Panc1 (cell line): ENCODE data around the gene LNPK. TPM values are rescaled to one million over a fixed set of nuclear protein-coding genes. Genes with fewer than 3 reads are reported as not detected.

ENCODE experiments used
- ATAC-seq: fragments of 200-7000 bp; cut with Tn5 transposase; 2 replicates; pipeline ENCODE4 v1.9.1; 2020; ENCODE audit warnings: mild to moderate bottlenecking, moderate library complexity
- BruUV-seq: library from RNA; stranded (reverse); fragments of 400-500 nt; replicated peaks from 2 replicates; lab custom pipeline; 2021; lab: Mats Ljungman, UMichigan
- CTCF ChIA-PET: fragments of 300-600 bp; sonication (Branson Sonifier 250); formaldehyde crosslinking; loops from one replicate; lab custom pipeline; 2022; ENCODE audit warnings: antibody characterized with exemption; lab: Charles Lee
- POLR2A ChIA-PET: fragments of 300-600 bp; sonication (Branson Sonifier 250); formaldehyde crosslinking; loops from one replicate; lab custom pipeline; 2022; ENCODE audit warnings: antibody characterized with exemption; lab: Charles Lee
- DNase-seq: peaks from one replicate; pipeline ENCODE4 v3.0.0-alpha.2; 2010; ENCODE audit warnings: low read depth, low spot score
- H3K27ac ChIP-seq: 2 replicates; pipeline ENCODE4 v1.5.1; 2011; ENCODE audit warnings: mild to moderate bottlenecking, low read length, inconsistent platforms
- H3K27me3 ChIP-seq: fragments of 200-500 bp; sonication (Bioruptor generic); 2 replicates; pipeline ENCODE4 v1.6.0; 2014; ENCODE audit warnings: low read length, inconsistent platforms; ENCODE audit not compliant: control insufficient read depth, insufficient read depth
- H3K36me3 ChIP-seq: fragments of 200-500 bp; sonication (Bioruptor generic); 2 replicates; pipeline ENCODE4 v1.5.1; 2014; ENCODE audit warnings: inconsistent platforms, mild to moderate bottlenecking, low read length, moderate library complexity; ENCODE audit not compliant: control insufficient read depth, insufficient read depth
- H3K4me1 ChIP-seq: 2 replicates; pipeline ENCODE4 v1.5.1; 2011; ENCODE audit warnings: inconsistent platforms, mild to moderate bottlenecking, low read length, moderate library complexity; ENCODE audit not compliant: control insufficient read depth, insufficient read depth
- H3K4me3 ChIP-seq, 2 experiments: 2 replicates each; pipeline ENCODE4 v1.5.1; 2011 to 2012; ENCODE audit warnings: low read depth in 2 of 2, low read length in 2 of 2, mild to moderate bottlenecking in 2 of 2, inconsistent platforms in 1 of 2, moderate library complexity in 1 of 2
- H3K9me3 ChIP-seq: fragments of 200-500 bp; sonication (Bioruptor generic); 2 replicates; pipeline ENCODE4 v1.5.1; 2014; ENCODE audit warnings: low read depth, mild to moderate bottlenecking, inconsistent platforms, low read length, moderate library complexity; ENCODE audit not compliant: control insufficient read depth, insufficient read depth
- CTCF ChIP-seq: fragments of 450-650 bp; IDR thresholded peaks from 2 replicates; pipeline ENCODE4 v1.5.1; 2017; ENCODE audit warnings: mild to moderate bottlenecking
- POLR2AphosphoS5 ChIP-seq: IDR thresholded peaks from 2 replicates; pipeline ENCODE4 v1.6.1; 2012; ENCODE audit warnings: mild to moderate bottlenecking, low read depth, low read length, moderate library complexity
- REST ChIP-seq, 2 experiments: IDR thresholded peaks; 2 replicates each; pipeline ENCODE4 v1.6.1; 2011 to 2012; ENCODE audit warnings: low read depth in 2 of 2, control low read depth in 1 of 2, low read length in 1 of 2, mild to moderate bottlenecking in 1 of 2, moderate library complexity in 1 of 2; ENCODE audit not compliant: insufficient read depth in 1 of 2
- SIN3A ChIP-seq: IDR thresholded peaks from 2 replicates; pipeline ENCODE4 v1.6.1; 2012; ENCODE audit warnings: low read depth, mild to moderate bottlenecking, low read length, moderate library complexity, borderline replicate concordance; ENCODE audit not compliant: insufficient read depth
- TCF7L2 ChIP-seq: IDR thresholded peaks from 2 replicates; pipeline ENCODE4 v1.6.1; 2011; ENCODE audit warnings: mild to moderate bottlenecking, low read depth, low read length, inconsistent platforms
- in situ Hi-C: cut with HindIII; loops from 2 replicates; pipeline ENCODE4 v1.10.0; 2016; ENCODE audit warnings: low sequenced_read_pairs, low pct_unique_long_range_greater_than_20kb
- intact Hi-C: fragments of 100-400 bp; cut with micrococcal nuclease; formaldehyde crosslinking; loops from one replicate; pipeline ENCODE4 v1.10.0; 2022; ENCODE audit not compliant: unreplicated experiment
- total RNA-seq: library from RNA; stranded (reverse); gene quantifications from one replicate; pipeline ENCODE4 v1.2.1, GENCODE V29; 2021; ENCODE audit not compliant: unreplicated experiment

Gene LNPK
- total RNA-seq, 1 experiment from 2014 or later, result 27.3 TPM

GRCh38 chr2:176027806-176028205, 25.7 kb upstream of the LNPK start:
- ATAC-seq, result no peak
- intact Hi-C loops (no loop called here), in situ Hi-C loops (no loop called here)
- Histone ChIP-seq H3K27me3 (no peaks in the 10 kb centered on the region; the same call in none of the 2 replicates), H3K4me3 (no peak overlapping the region), H3K27ac (no peak overlapping the region), H3K36me3 (no peaks in the 10 kb centered on the region), H3K9me3 (no peaks in the 10 kb centered on the region), H3K4me1 (no peaks in the 10 kb centered on the region)
- TF ChIP-seq POLR2AphosphoS5, result no peak
- no peak for TF ChIP-seq SIN3A
- TF ChIP-seq CTCF, result no peak
- no peak for TF ChIP-seq REST (IDR thresholded peaks at IDR 0.05; ENCODE audit: insufficient read depth in 1 of 2, low read depth in 2 of 2, low read length in 1 of 2)
- TF ChIP-seq TCF7L2, result no peak
- no peak for DNase-seq
- ChIA-PET POLR2A (no interaction called here), CTCF (no interaction called here)
- BruUV-seq, result no TSS peak

GRCh38 chr2:176025932-176026331, 23.9 kb upstream of the LNPK start:
- BruUV-seq, result no TSS peak
- intact Hi-C loops (no loop called here), in situ Hi-C loops (no loop called here)
- DNase-seq (no peak), ATAC-seq (no peak)
- Histone ChIP-seq H3K36me3 (no peaks in the 10 kb centered on the region), H3K4me1 (no peaks in the 10 kb centered on the region), H3K27ac (no peak overlapping the region), H3K4me3 (no peak overlapping the region), H3K9me3 (no peaks in the 10 kb centered on the region), H3K27me3 (no peaks in the 10 kb centered on the region; the same call in none of the 2 replicates)
- TF ChIP-seq TCF7L2 (no peak), CTCF (no peak), REST (IDR thresholded peaks at IDR 0.05; ENCODE audit: insufficient read depth in 1 of 2, low read depth in 2 of 2, low read length in 1 of 2) (no peak), SIN3A (no peak), POLR2AphosphoS5 (no peak)
- CTCF ChIA-PET, result no interaction called here
- POLR2A ChIA-PET, result no interaction called here
